A673 (cell line): ENCODE data around the gene VAV2. TPM values are rescaled to one million over a fixed set of nuclear protein-coding genes. Genes with fewer than 3 reads are reported as not detected.

Source experiments
- BruUV-seq: library from RNA; stranded (reverse); fragments of 400-500 nt; replicated peaks from 2 replicates; lab custom pipeline; 2021; lab: Mats Ljungman, UMichigan
- CTCF ChIA-PET: fragments of 300-600 bp; sonication (Branson Sonifier 250); formaldehyde crosslinking; loops from one replicate; lab custom pipeline; 2022; ENCODE audit warnings: antibody characterized with exemption; lab: Charles Lee
- POLR2A ChIA-PET: fragments of 300-600 bp; sonication (Branson Sonifier 250); formaldehyde crosslinking; loops from one replicate; lab custom pipeline; 2022; ENCODE audit warnings: antibody characterized with exemption; ENCODE audit not compliant: low non-redundant PET; lab: Charles Lee
- DNase-seq: peaks from one replicate; pipeline ENCODE4 v3.0.0-alpha.2; 2015; ENCODE audit warnings: low spot score
- H3K27ac ChIP-seq: fragments of 200-600 bp; sonication (generic); 2 replicates; pipeline ENCODE4 v1.5.1; 2016; ENCODE audit warnings: mixed run types, low read depth, mild to moderate bottlenecking, mixed read lengths, antibody characterized with exemption, low read length; ENCODE audit not compliant: poor library complexity, severe bottlenecking
- H3K27me3 ChIP-seq: fragments of 200-600 bp; sonication (generic); replicated peaks from 2 replicates; pipeline ENCODE4 v1.6.1; 2017; ENCODE audit warnings: mixed run types, low read depth, mild to moderate bottlenecking, mixed read lengths, antibody characterized with exemption, low read length; ENCODE audit not compliant: insufficient read depth, poor library complexity
- H3K36me3 ChIP-seq: fragments of 200-600 bp; sonication (generic); 2 replicates; pipeline ENCODE4 v1.6.1; 2016; ENCODE audit warnings: mixed run types, mild to moderate bottlenecking, mixed read lengths, antibody characterized with exemption, low read length; ENCODE audit not compliant: insufficient read depth, poor library complexity, severe bottlenecking
- H3K4me1 ChIP-seq: fragments of 200-600 bp; sonication (generic); 2 replicates; pipeline ENCODE4 v1.6.1; 2017; ENCODE audit warnings: mixed run types, mild to moderate bottlenecking, mixed read lengths, antibody characterized with exemption, low read length; ENCODE audit not compliant: insufficient read depth, poor library complexity, severe bottlenecking
- H3K4me3 ChIP-seq: fragments of 200-600 bp; sonication (generic); 2 replicates; pipeline ENCODE4 v1.5.1; 2016; ENCODE audit warnings: low read depth, mixed run types, mild to moderate bottlenecking, mixed read lengths, low read length; ENCODE audit not compliant: poor library complexity, severe bottlenecking
- H3K9me3 ChIP-seq: fragments of 200-600 bp; sonication (generic); 2 replicates; pipeline ENCODE4 v1.6.1; 2016; ENCODE audit warnings: mixed run types, low read depth, mild to moderate bottlenecking, mixed read lengths, antibody characterized with exemption, low read length; ENCODE audit not compliant: poor library complexity, severe bottlenecking
- EZH2 ChIP-seq: fragments of 200-600 bp; sonication (generic); IDR thresholded peaks from 2 replicates; pipeline ENCODE4 v1.6.1; 2017; ENCODE audit warnings: borderline replicate concordance, low read depth, mild to moderate bottlenecking, mixed read lengths, antibody characterized with exemption, low read length; ENCODE audit not compliant: poor library complexity, severe bottlenecking
- intact Hi-C: fragments of 100-400 bp; cut with micrococcal nuclease; formaldehyde crosslinking; loops from one replicate; pipeline ENCODE4 v1.10.0; 2022; ENCODE audit not compliant: unreplicated experiment
- total RNA-seq: library from RNA; stranded (reverse); gene quantifications from 2 replicates; pipeline ENCODE4 v1.2.3, GENCODE V29; 2021
- TF ChIP-seq, protein P1 (sequence below): fragments of 300-800, 200-600 bp; sonication (generic); conservative IDR thresholded peaks from 2 replicates; pipeline ENCODE4 v1.5.1; 2017; ENCODE audit warnings: low read depth, mild to moderate bottlenecking, antibody characterized with exemption, low read length, moderate library complexity, mixed read lengths

VAV2 gene
- total RNA-seq, 1 experiment from 2014 or later: 16.4 TPM

DNA sequence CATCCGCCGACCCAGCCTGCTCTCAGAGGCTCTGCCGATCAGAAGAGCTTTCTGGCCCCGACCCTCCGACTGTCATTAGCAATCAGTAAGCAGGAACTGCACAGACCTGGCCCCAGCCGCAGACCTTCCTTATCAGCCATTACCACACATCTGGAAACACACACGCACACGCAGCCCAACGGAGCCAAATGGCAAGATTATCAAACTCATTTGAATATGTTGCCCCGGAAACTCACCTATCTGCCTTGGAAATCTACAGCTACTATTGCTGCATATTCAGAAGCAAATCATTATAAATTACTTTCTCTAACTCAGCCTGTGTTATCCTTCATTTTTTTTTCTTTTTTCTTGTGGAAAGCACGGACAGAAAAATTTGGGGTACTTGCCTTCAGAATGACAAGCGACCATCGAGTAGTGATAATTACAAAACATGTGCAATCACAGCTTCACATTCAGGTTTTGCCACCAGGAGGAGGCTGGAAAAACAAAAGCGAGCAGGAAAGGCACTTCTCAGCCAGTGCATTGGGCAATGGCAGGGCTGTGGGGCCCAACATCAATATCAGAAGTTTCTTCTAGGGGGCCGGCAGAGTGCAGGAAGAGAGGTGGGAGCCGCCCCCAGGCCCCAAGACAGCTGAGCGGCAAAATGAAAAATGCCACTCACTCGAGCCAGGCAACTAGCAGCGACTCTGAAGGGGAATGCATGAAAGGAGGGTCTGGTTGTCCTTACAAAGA is 122.3 kb downstream of the VAV2 start:
- Histone ChIP-seq H3K4me1 (peaks cover 8% of the 10 kb centered on the region), H3K4me3 (no peak overlapping the region), H3K36me3 (no peaks in the 10 kb centered on the region), H3K27ac (no peak overlapping the region), H3K9me3 (peaks cover 9% of the 10 kb centered on the region), H3K27me3 (no peaks in the 10 kb centered on the region)
- DNase-seq: no peak
- ChIA-PET POLR2A (no interaction called here), CTCF (no interaction called here)
- BruUV-seq: no TSS peak
- TF ChIP-seq, protein P1, sequence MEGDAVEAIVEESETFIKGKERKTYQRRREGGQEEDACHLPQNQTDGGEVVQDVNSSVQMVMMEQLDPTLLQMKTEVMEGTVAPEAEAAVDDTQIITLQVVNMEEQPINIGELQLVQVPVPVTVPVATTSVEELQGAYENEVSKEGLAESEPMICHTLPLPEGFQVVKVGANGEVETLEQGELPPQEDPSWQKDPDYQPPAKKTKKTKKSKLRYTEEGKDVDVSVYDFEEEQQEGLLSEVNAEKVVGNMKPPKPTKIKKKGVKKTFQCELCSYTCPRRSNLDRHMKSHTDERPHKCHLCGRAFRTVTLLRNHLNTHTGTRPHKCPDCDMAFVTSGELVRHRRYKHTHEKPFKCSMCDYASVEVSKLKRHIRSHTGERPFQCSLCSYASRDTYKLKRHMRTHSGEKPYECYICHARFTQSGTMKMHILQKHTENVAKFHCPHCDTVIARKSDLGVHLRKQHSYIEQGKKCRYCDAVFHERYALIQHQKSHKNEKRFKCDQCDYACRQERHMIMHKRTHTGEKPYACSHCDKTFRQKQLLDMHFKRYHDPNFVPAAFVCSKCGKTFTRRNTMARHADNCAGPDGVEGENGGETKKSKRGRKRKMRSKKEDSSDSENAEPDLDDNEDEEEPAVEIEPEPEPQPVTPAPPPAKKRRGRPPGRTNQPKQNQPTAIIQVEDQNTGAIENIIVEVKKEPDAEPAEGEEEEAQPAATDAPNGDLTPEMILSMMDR: no peak
- TF ChIP-seq EZH2: no peak
- intact Hi-C loops: no loop called here

DNA sequence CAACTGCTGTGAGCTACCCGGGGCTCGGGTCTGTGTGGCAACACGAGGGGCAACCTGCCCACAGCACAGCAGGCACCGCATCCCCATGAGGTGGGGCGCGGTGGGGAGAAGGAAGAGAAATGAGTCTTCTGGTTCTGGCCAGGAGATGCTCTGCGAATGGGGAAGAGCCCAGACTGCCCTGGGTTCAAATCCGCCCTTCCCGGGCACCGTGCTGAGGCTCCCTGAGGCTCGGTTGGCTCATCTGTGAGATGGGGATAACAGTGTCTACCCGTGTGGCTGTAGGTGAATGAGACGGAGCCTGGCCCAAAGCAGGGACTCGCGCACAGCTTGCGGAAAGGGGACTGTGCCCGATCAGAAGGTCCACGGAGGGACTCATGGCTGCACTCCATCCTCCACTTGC is 123.9 kb downstream of the VAV2 start:
- no peak for TF ChIP-seq EZH2
- TF ChIP-seq, protein P1: no peak
- ChIA-PET POLR2A (no interaction called here), CTCF (no interaction called here)
- no peak for DNase-seq
- Histone ChIP-seq H3K27me3 (no peaks in the 10 kb centered on the region), H3K4me1 (peaks cover under 1% of the 10 kb centered on the region), H3K27ac (no peak overlapping the region), H3K4me3 (no peak overlapping the region), H3K36me3 (no peaks in the 10 kb centered on the region), H3K9me3 (peaks cover 9% of the 10 kb centered on the region)
- no TSS peak for BruUV-seq
- intact Hi-C loops: no loop called here

DNA sequence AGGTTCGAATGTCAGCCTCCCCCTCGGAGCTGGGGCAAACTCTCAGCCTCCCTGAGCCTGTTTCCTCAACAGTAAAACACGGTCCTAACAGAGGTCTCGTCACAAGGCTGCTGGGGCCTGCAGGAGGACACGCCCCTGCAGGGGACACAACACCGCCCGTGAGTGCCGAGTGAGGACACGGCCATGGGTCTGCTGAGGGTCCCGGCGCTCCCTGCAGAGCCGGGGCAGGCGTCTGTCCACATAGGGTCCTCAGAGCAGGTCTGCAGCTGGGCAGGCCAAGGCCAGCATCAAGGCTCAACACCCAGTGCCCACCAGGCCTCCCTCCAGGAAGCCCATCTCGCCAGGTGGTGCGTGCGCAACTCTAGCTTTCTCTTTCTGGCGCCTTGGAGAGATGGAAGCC is 125.2 kb downstream of the VAV2 start:
- no peak overlapping the region for H3K27ac ChIP-seq
- TF ChIP-seq EZH2: no peak
- TF ChIP-seq, protein P1: no peak
- CTCF ChIA-PET: no interaction called here
- no peak overlapping the region for H3K4me3 ChIP-seq
- no peaks in the 10 kb centered on the region for H3K36me3 ChIP-seq
- peaks cover 9% of the 10 kb centered on the region for H3K9me3 ChIP-seq
- POLR2A ChIA-PET: no interaction called here
- no TSS peak for BruUV-seq
- no peaks in the 10 kb centered on the region for H3K4me1 ChIP-seq
- DNase-seq: no peak
- H3K27me3 ChIP-seq: no peaks in the 10 kb centered on the region
- intact Hi-C loops: no loop called here
